ENCODE data around the gene DNAAF3. TPM values are rescaled to one million over a fixed set of nuclear protein-coding genes. Genes with fewer than 3 reads are reported as not detected.
"Not testable (repeated sequence)": the region's sequence is repeated elsewhere in the genome, so short reads cannot be mapped to it uniquely, and the experiment has no call there.

DNAAF3 gene
- total RNA-seq, 4 donors from 2014 or later: 0.39 TPM; not detected in 3

DNA sequence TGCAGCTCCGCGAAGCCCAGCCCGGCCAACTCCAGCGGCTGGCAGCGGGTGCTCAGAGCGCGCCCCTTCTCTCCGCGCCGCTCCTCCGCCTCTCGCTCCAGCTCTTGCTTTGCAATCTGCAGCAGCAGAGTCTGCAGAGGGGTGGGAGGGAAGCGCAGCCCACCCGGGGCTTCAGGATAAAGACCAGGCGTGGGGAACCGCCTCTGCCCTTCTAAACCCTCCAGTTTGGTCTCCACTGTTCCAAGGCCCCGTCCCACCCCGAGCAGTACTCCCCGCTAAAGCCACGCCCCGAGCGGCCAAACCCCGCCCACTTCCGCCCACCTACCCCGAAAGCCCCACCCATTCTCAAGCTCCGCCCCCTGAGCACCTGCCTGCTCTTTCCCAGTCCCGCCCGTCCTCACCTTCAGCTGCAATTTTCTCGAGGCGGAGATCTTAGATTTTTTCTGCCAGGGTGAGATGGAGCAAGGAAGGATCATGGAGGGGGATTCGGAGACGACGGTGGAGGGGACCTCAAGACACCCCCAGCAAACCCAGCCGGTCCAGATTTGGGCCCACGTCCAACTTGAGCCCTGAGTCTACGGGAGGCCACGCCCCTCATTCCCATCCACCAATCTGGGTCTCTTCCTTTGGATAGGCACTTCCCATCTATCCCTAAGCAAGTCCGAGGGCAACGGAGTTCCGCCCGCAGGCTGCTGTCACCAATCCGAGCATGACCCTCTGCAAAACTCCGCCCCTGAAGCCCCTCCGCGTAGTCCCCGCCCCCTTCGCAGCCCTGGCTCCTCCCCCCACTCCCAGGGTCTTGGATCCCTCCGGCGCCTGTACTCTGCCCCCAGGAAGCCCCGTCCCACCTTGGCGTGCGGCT lies 10.0 kb downstream of the DNAAF3 start:
- DNase-seq (peak in 1 of 2 donors; percentile 65), ATAC-seq (peak in 1 of 2 donors; percentile 36)
- Histone ChIP-seq H3K27ac (no peak overlapping the region), H3K9me3 (no peaks in the 10 kb centered on the region), H3K4me1 (peaks cover 0 to 18% of the 10 kb centered on the region in 2 donors), H3K4me3 (peak overlapping the region; percentile 4 to 32 (median 26)), H3K27me3 (peaks cover 16 to 20% (median 17%) of the 10 kb centered on the region in 3 donors), H3K36me3 (no peaks in the 10 kb centered on the region)
- TF ChIP-seq, protein P1, sequence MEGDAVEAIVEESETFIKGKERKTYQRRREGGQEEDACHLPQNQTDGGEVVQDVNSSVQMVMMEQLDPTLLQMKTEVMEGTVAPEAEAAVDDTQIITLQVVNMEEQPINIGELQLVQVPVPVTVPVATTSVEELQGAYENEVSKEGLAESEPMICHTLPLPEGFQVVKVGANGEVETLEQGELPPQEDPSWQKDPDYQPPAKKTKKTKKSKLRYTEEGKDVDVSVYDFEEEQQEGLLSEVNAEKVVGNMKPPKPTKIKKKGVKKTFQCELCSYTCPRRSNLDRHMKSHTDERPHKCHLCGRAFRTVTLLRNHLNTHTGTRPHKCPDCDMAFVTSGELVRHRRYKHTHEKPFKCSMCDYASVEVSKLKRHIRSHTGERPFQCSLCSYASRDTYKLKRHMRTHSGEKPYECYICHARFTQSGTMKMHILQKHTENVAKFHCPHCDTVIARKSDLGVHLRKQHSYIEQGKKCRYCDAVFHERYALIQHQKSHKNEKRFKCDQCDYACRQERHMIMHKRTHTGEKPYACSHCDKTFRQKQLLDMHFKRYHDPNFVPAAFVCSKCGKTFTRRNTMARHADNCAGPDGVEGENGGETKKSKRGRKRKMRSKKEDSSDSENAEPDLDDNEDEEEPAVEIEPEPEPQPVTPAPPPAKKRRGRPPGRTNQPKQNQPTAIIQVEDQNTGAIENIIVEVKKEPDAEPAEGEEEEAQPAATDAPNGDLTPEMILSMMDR (IDR thresholded peaks at IDR 0.05 in 4 of 5, conservative IDR thresholded peaks at IDR 0.05 in 1 of 5): no peak
- no peak for TF ChIP-seq POLR2A (IDR thresholded peaks at IDR 0.05)
- intact Hi-C loops (cut with DNase I; ENCODE audit: low total_unique reads): no loop called here
- in situ Hi-C loops (cut with MboI; ENCODE audit: low sequenced_read_pairs in 4 of 4): no loop called here

DNA sequence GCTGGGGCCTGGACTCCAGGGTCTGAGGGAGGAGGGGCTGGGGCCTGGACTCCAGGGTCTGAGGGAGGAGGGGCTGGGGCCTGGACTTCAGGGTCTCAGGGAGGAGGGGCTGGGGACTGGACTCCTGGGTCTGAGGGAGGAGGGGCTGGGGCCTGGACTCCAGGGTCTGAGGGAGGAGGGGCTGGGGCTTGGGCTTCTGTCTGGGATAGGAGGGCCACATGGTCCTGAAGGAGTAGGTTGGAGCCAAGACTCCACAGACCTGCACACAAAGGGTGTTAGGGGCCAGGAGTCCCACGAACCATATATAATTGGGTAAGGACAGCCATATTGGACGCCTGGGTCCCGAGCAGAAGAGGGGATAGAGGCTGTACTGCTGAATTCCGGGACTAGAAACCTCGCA lies 10.6 kb downstream of the DNAAF3 start:
- Histone ChIP-seq H3K4me3 (peak overlapping the region in 3 of 4 donors; percentile 21 to 32 (median 31)), H3K4me1 (peaks cover 0 to 19% of the 10 kb centered on the region in 2 donors), H3K27me3 (peaks cover 10 to 14% (median 10%) of the 10 kb centered on the region in 3 donors)
- intact Hi-C loops (cut with DNase I; ENCODE audit: low total_unique reads); H3K36me3 ChIP-seq; H3K27ac ChIP-seq; H3K9me3 ChIP-seq; DNase-seq; ATAC-seq; in situ Hi-C loops (cut with MboI; ENCODE audit: low sequenced_read_pairs in 4 of 4): not testable (repeated sequence)

DNA sequence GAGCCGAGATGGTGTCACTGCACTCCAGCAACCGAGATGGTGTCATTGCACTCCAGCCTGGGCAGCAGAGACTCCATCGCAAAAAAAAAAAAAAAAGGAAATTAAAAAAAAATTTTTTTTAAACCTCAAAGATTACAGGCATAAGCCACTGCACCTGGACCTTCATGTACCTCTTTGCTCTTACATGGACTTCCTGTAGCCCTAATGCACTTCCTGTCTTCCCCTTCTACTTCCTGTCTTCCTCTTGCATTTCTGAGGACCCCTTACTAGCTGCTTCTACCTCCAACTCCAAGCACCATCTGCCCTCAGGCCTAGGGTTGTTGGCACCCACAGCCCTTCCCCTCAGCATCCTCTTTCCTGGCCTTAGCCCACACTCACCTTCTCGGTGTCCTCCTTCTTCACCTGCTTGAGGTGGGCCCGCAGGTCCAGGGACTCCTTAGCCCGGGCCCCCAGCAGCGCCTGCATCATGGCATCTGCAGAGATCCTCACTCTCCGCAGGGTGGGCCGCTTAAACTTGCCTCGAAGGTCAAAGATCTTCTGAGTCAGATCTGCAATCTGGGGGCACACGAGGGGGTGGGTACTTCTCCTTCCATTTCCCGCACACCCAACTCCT lies 12.7 kb downstream of the DNAAF3 start:
- Histone ChIP-seq H3K27ac (no peak overlapping the region), H3K4me1 (peaks cover 7 to 15% of the 10 kb centered on the region in 2 donors), H3K4me3 (no peak overlapping the region), H3K36me3 (no peaks in the 10 kb centered on the region), H3K9me3 (no peaks in the 10 kb centered on the region), H3K27me3 (peaks cover 5 to 10% (median 7%) of the 10 kb centered on the region in 3 donors)
- DNase-seq (no peak), ATAC-seq (no peak)
- in situ Hi-C loops (cut with MboI; ENCODE audit: low sequenced_read_pairs in 4 of 4): no loop called here
- intact Hi-C loops (cut with DNase I; ENCODE audit: low total_unique reads): no loop called here
- TF ChIP-seq, protein P1 (IDR thresholded peaks at IDR 0.05 in 4 of 5, conservative IDR thresholded peaks at IDR 0.05 in 1 of 5): no peak

DNA sequence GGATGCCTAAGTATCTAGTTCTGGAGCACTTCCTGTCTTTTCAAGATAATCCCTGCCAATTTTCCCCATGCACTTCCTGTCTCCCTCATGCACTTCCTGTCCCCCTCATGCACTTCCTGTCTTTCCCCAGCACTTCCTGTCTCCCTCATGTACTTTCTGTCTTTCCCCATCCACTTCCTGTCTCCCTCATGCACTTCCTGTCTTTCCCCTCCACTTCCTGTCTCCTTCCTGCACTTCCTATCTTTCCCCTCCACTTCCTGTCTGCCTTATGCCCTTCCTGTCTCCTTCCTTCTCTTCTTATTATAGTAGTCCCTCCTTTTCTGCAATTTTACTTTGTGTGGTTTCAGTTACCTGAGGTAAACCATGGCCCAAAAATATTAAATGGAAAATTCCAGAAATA lies 14.4 kb downstream of the DNAAF3 start:
- DNase-seq (no peak), ATAC-seq (no peak)
- Histone ChIP-seq H3K27ac (peak overlapping the region in 2 of 4 donors; percentile 37 to 96), H3K4me3 (no peak overlapping the region), H3K9me3 (no peaks in the 10 kb centered on the region), H3K27me3 (peaks cover 5 to 12% (median 10%) of the 10 kb centered on the region in 3 donors), H3K4me1 (peaks cover 7 to 12% of the 10 kb centered on the region in 2 donors), H3K36me3 (no peaks in the 10 kb centered on the region)
- TF ChIP-seq POLR2A (IDR thresholded peaks at IDR 0.05): no peak
- TF ChIP-seq, protein P1 (IDR thresholded peaks at IDR 0.05 in 4 of 5, conservative IDR thresholded peaks at IDR 0.05 in 1 of 5): no peak
- intact Hi-C loops (cut with DNase I; ENCODE audit: low total_unique reads): no loop called here
- in situ Hi-C loops (cut with MboI; ENCODE audit: low sequenced_read_pairs in 4 of 4): no loop called here

Measured in gastrocnemius medialis (tissue), 4 donors.